Mesendoderm (in vitro differentiated cells): ENCODE data around the gene CEBPZOS.

Source experiments
- DNase-seq: peaks from one replicate; pipeline ENCODE4 v3.0.0; 2013
- H2AK5ac ChIP-seq: 2 replicates; pipeline ENCODE4 v1.6.1; 2013; ENCODE audit warnings: low read length, inconsistent platforms
- H2BK120ac ChIP-seq: 2 replicates; pipeline ENCODE4 v1.6.1; 2013; ENCODE audit warnings: low read depth, mild to moderate bottlenecking, low read length, moderate library complexity, mixed read lengths
- H2BK15ac ChIP-seq: replicated peaks from 2 replicates; pipeline ENCODE4 v1.6.1; 2013; ENCODE audit warnings: low read depth, mild to moderate bottlenecking, moderate library complexity
- H2BK5ac ChIP-seq: 2 replicates; pipeline ENCODE4 v1.6.1; 2013; ENCODE audit warnings: low read length, inconsistent platforms
- H3K18ac ChIP-seq: 2 replicates; pipeline ENCODE4 v1.6.1; 2013; ENCODE audit warnings: mild to moderate bottlenecking, low read length, mixed read lengths
- H3K23ac ChIP-seq: one replicate; pipeline ENCODE4 v1.6.1; 2013; ENCODE audit warnings: low read length
- H3K27ac ChIP-seq: 2 replicates; pipeline ENCODE4 v1.5.1; 2013; ENCODE audit warnings: low read depth, mild to moderate bottlenecking, inconsistent platforms, low read length, moderate library complexity
- H3K27me3 ChIP-seq: 2 replicates; pipeline ENCODE4 v1.6.1; 2013; ENCODE audit warnings: low read length, control low read depth, mild to moderate bottlenecking, inconsistent platforms; ENCODE audit not compliant: insufficient read depth, poor library complexity
- H3K36me3 ChIP-seq: 2 replicates; pipeline ENCODE4 v1.6.1; 2013; ENCODE audit warnings: low read length, inconsistent platforms; ENCODE audit not compliant: control insufficient read depth, insufficient read depth
- H3K4ac ChIP-seq: one replicate; pipeline ENCODE4 v1.6.1; 2013; ENCODE audit warnings: low read depth, mild to moderate bottlenecking, low read length, moderate library complexity
- H3K4me1 ChIP-seq: 2 replicates; pipeline ENCODE4 v1.6.1; 2013; ENCODE audit warnings: low read depth, low read length, inconsistent platforms; ENCODE audit not compliant: control insufficient read depth
- H3K4me2 ChIP-seq: 2 replicates; pipeline ENCODE4 v1.6.1; 2013; ENCODE audit warnings: low read length
- H3K4me3 ChIP-seq: 2 replicates; pipeline ENCODE4 v1.5.1; 2013; ENCODE audit warnings: mild to moderate bottlenecking, low read length
- H3K56ac ChIP-seq: one replicate; pipeline ENCODE4 v1.6.1; 2013; ENCODE audit warnings: low read length
- H3K79me1 ChIP-seq: 2 replicates; pipeline ENCODE4 v1.6.1; 2013; ENCODE audit warnings: low read length, inconsistent platforms
- H3K79me2 ChIP-seq: 2 replicates; pipeline ENCODE4 v1.6.1; 2013; ENCODE audit warnings: mild to moderate bottlenecking, low read length; ENCODE audit not compliant: control insufficient read depth, insufficient read depth
- H3K9ac ChIP-seq: 2 replicates; pipeline ENCODE4 v1.6.1; 2013; ENCODE audit warnings: low read length, inconsistent platforms
- H4K5ac ChIP-seq: one replicate; pipeline ENCODE4 v1.6.1; 2013; ENCODE audit warnings: low read length
- H4K8ac ChIP-seq: one replicate; pipeline ENCODE4 v1.6.1; 2013; ENCODE audit warnings: low read depth, mild to moderate bottlenecking, control low read depth, low read length, moderate library complexity
- WGBS: extraction: QIAGEN DNeasy Blood & Tissue Kit; methylation state at CpG from one replicate; pipeline ENCODE4 v1.1.7; 2013; ENCODE audit warnings: low lambda C conversion rate, missing lambda C conversion rate; ENCODE audit not compliant: insufficient coverage; ENCODE audit errors: extremely low coverage; 5-methylcytosine and 5-hydroxymethylcytosine counted together

The CEBPZOS gene

GRCh38 chr2:37188570-37188969 is 7.7 kb upstream of the CEBPZOS start, which contains the start of gene SULT6B1:
Gene SULT6B1, minus strand, starts transcription at chr2:37188670. Its CDS starts 30 bp downstream, at chr2:37188640.
- no peaks in the 10 kb centered on the region for H3K79me2 ChIP-seq
- peak within 1 kb of the TSS; percentile 46 for H3K4ac ChIP-seq
- no peak for DNase-seq
- peak within 1 kb of the TSS; percentile 76 for H2AK5ac ChIP-seq
- no peak within 1 kb of the TSS for H2BK120ac ChIP-seq
- no peak within 1 kb of the TSS for H3K23ac ChIP-seq
- H3K36me3 ChIP-seq = no peaks in the 10 kb centered on the region
- no peak within 1 kb of the TSS for H3K4me2 ChIP-seq
- H2BK15ac ChIP-seq = no peak within 1 kb of the TSS
- no peaks in the 10 kb centered on the region for H3K79me1 ChIP-seq
- peak within 1 kb of the TSS; percentile 70 for H2BK5ac ChIP-seq
- H3K9ac ChIP-seq = peak within 1 kb of the TSS; percentile 6
- no CpG with 5 or more reads among the region's 2 CpGs for WGBS
- no peak within 1 kb of the TSS for H4K8ac ChIP-seq
- H3K56ac ChIP-seq = peak within 1 kb of the TSS; percentile 82
- no peak within 1 kb of the TSS for H4K5ac ChIP-seq
- no peaks in the 10 kb centered on the region for H3K27me3 ChIP-seq
- H3K27ac ChIP-seq = peak within 1 kb of the TSS; percentile 76
- H3K4me3 ChIP-seq = no peak within 1 kb of the TSS
- H3K18ac ChIP-seq = peak within 1 kb of the TSS; percentile 91
- H3K4me1 ChIP-seq = peaks cover 9% of the 10 kb centered on the region

- peak overlapping the region; percentile 91 for H3K18ac ChIP-seq
- no peak overlapping the region for H4K8ac ChIP-seq
- no peaks in the 10 kb centered on the region for H3K36me3 ChIP-seq
- H3K4ac ChIP-seq = peak overlapping the region; percentile 46
- no peak overlapping the region for H2BK15ac ChIP-seq
- WGBS = no CpG with 5 or more reads among the region's 6 CpGs
- H3K27ac ChIP-seq = peak overlapping the region; percentile 76
- no peak overlapping the region for H3K4me3 ChIP-seq
- no peak overlapping the region for H4K5ac ChIP-seq
- peak overlapping the region; percentile 82 for H3K56ac ChIP-seq
- no peaks in the 10 kb centered on the region for H3K79me2 ChIP-seq
- H2BK5ac ChIP-seq = peak overlapping the region; percentile 70
- no peaks in the 10 kb centered on the region for H3K27me3 ChIP-seq
- peaks cover 9% of the 10 kb centered on the region for H3K4me1 ChIP-seq
- H2AK5ac ChIP-seq = peak overlapping the region; percentile 1
- H3K9ac ChIP-seq = peak overlapping the region; percentile 6
- no peak overlapping the region for H2BK120ac ChIP-seq
- no peaks in the 10 kb centered on the region for H3K79me1 ChIP-seq
- H3K23ac ChIP-seq = no peak overlapping the region
- DNase-seq = peak; percentile 97
- no peak overlapping the region for H3K4me2 ChIP-seq
These were observed 6.7 kb upstream of the CEBPZOS start for GRCh38 chr2:37189452-37190153.

- H2BK15ac ChIP-seq = no peak overlapping the region
- no peak overlapping the region for H3K4me3 ChIP-seq
- no peaks in the 10 kb centered on the region for H3K79me2 ChIP-seq
- no peak overlapping the region for H3K23ac ChIP-seq
- H4K5ac ChIP-seq = no peak overlapping the region
- H3K27me3 ChIP-seq = no peaks in the 10 kb centered on the region
- H2BK5ac ChIP-seq = peak overlapping the region; percentile 0
- peak overlapping the region; percentile 45 for H3K56ac ChIP-seq
- H3K36me3 ChIP-seq = no peaks in the 10 kb centered on the region
- H3K4me2 ChIP-seq = no peak overlapping the region
- no peak overlapping the region for H3K9ac ChIP-seq
- H3K27ac ChIP-seq = no peak overlapping the region
- peak overlapping the region; percentile 69 for H2BK120ac ChIP-seq
- WGBS = no CpG with 5 or more reads among the region's 4 CpGs
- H3K79me1 ChIP-seq = no peaks in the 10 kb centered on the region
- no peak overlapping the region for H4K8ac ChIP-seq
- peak overlapping the region; percentile 94 for H3K18ac ChIP-seq
- no peak for DNase-seq
- H2AK5ac ChIP-seq = no peak overlapping the region
- H3K4me1 ChIP-seq = peaks cover 9% of the 10 kb centered on the region
- no peak overlapping the region for H3K4ac ChIP-seq
These were observed 6.0 kb upstream of the CEBPZOS start for GRCh38 chr2:37190290-37190689.

DNA sequence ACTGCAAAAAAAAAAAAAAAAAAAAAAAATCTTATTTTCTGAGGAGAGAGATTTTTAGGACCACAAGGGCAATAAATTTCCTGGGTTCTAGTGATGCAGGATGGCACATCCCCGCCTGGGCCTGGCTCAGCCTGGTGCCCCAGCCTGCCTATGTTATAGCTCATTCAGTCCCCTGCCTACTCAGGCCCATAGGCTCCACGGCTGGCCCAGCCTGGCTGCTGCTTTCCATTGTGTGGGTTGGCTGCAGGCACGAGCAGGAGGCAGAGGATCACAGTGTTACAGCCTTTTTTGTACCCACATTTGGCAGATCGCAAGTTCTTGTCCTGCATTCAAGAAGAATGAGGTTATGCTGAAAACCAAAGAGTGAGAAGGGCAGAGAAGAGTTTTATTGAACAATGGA is 5.0 kb upstream of the CEBPZOS start:
- H3K79me2 ChIP-seq = no peaks in the 10 kb centered on the region
- H2AK5ac ChIP-seq = no peak overlapping the region
- no peak for DNase-seq
- no peak overlapping the region for H2BK15ac ChIP-seq
- peak overlapping the region; percentile 2 for H4K8ac ChIP-seq
- no peak overlapping the region for H4K5ac ChIP-seq
- H3K4me3 ChIP-seq = no peak overlapping the region
- peak overlapping the region; percentile 33 for H3K18ac ChIP-seq
- no peak overlapping the region for H3K27ac ChIP-seq
- no peaks in the 10 kb centered on the region for H3K36me3 ChIP-seq
- peak overlapping the region; percentile 7 for H3K9ac ChIP-seq
- no peaks in the 10 kb centered on the region for H3K27me3 ChIP-seq
- no peak overlapping the region for H3K23ac ChIP-seq
- no peak overlapping the region for H2BK120ac ChIP-seq
- no CpG with 5 or more reads among the region's 4 CpGs for WGBS
- H2BK5ac ChIP-seq = no peak overlapping the region
- no peak overlapping the region for H3K4me2 ChIP-seq
- no peaks in the 10 kb centered on the region for H3K79me1 ChIP-seq
- H3K4ac ChIP-seq = peak overlapping the region; percentile 17
- H3K56ac ChIP-seq = peak overlapping the region; percentile 78
- peaks cover 9% of the 10 kb centered on the region for H3K4me1 ChIP-seq

GRCh38 chr2:37191747-37192146 is 4.5 kb upstream of the CEBPZOS start:
- H3K79me1 ChIP-seq = no peaks in the 10 kb centered on the region
- peak overlapping the region; percentile 78 for H3K56ac ChIP-seq
- no CpG with 5 or more reads among the region's 6 CpGs for WGBS
- H3K4me3 ChIP-seq = no peak overlapping the region
- no peak overlapping the region for H3K27ac ChIP-seq
- no peak overlapping the region for H2BK15ac ChIP-seq
- no peaks in the 10 kb centered on the region for H3K36me3 ChIP-seq
- no peak overlapping the region for H4K5ac ChIP-seq
- no peak overlapping the region for H2AK5ac ChIP-seq
- peaks cover 9% of the 10 kb centered on the region for H3K4me1 ChIP-seq
- H3K9ac ChIP-seq = peak overlapping the region; percentile 7
- no peak overlapping the region for H2BK120ac ChIP-seq
- H3K4ac ChIP-seq = peak overlapping the region; percentile 25
- no peak overlapping the region for H4K8ac ChIP-seq
- H2BK5ac ChIP-seq = no peak overlapping the region
- peaks cover under 1% of the 10 kb centered on the region for H3K79me2 ChIP-seq
- H3K18ac ChIP-seq = peak overlapping the region; percentile 33
- DNase-seq = no peak
- H3K4me2 ChIP-seq = no peak overlapping the region
- H3K23ac ChIP-seq = no peak overlapping the region
- H3K27me3 ChIP-seq = no peaks in the 10 kb centered on the region
